ENCODE data around the gene ST3GAL2. TPM values are rescaled to one million over a fixed set of nuclear protein-coding genes. Genes with fewer than 3 reads are reported as not detected.

The ST3GAL2 gene
- total RNA-seq, 1 experiment from 2014 or later = 49.4 TPM

DNA sequence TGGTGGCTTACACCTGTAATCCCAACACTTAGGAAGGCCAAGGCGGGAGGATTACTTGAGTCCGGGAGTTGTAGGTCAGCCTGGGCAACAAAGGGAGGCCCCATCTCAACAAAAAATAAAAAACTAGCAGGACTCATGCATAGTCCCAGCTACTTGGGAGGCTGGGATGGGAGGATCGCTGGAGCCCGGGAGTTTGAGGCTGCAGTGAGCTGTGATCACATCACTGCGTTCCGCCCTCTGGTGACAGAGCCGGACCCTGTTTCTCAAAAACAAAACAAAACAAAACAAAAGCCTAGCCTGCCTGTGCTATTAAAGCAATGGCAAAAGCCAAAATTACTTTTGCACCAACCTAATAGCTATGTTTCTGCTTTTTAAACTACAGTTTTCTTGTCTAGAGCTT lies 17.0 kb upstream of the ST3GAL2 start (continued):
- TF ChIP-seq, protein P1, sequence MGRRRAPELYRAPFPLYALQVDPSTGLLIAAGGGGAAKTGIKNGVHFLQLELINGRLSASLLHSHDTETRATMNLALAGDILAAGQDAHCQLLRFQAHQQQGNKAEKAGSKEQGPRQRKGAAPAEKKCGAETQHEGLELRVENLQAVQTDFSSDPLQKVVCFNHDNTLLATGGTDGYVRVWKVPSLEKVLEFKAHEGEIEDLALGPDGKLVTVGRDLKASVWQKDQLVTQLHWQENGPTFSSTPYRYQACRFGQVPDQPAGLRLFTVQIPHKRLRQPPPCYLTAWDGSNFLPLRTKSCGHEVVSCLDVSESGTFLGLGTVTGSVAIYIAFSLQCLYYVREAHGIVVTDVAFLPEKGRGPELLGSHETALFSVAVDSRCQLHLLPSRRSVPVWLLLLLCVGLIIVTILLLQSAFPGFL (CRISPR knock-in tag; IDR thresholded peaks at IDR 0.05; ENCODE audit: borderline replicate concordance) = no peak
- TF ChIP-seq, protein P2, sequence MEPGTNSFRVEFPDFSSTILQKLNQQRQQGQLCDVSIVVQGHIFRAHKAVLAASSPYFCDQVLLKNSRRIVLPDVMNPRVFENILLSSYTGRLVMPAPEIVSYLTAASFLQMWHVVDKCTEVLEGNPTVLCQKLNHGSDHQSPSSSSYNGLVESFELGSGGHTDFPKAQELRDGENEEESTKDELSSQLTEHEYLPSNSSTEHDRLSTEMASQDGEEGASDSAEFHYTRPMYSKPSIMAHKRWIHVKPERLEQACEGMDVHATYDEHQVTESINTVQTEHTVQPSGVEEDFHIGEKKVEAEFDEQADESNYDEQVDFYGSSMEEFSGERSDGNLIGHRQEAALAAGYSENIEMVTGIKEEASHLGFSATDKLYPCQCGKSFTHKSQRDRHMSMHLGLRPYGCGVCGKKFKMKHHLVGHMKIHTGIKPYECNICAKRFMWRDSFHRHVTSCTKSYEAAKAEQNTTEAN (CRISPR knock-in tag; IDR thresholded peaks at IDR 0.05) = no peak
- TF ChIP-seq, protein P3, sequence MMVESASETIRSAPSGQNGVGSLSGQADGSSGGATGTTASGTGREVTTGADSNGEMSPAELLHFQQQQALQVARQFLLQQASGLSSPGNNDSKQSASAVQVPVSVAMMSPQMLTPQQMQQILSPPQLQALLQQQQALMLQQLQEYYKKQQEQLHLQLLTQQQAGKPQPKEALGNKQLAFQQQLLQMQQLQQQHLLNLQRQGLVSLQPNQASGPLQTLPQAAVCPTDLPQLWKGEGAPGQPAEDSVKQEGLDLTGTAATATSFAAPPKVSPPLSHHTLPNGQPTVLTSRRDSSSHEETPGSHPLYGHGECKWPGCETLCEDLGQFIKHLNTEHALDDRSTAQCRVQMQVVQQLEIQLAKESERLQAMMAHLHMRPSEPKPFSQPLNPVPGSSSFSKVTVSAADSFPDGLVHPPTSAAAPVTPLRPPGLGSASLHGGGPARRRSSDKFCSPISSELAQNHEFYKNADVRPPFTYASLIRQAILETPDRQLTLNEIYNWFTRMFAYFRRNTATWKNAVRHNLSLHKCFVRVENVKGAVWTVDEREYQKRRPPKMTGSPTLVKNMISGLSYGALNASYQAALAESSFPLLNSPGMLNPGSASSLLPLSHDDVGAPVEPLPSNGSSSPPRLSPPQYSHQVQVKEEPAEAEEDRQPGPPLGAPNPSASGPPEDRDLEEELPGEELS (CRISPR knock-in tag; IDR thresholded peaks at IDR 0.05) = no peak

DNA sequence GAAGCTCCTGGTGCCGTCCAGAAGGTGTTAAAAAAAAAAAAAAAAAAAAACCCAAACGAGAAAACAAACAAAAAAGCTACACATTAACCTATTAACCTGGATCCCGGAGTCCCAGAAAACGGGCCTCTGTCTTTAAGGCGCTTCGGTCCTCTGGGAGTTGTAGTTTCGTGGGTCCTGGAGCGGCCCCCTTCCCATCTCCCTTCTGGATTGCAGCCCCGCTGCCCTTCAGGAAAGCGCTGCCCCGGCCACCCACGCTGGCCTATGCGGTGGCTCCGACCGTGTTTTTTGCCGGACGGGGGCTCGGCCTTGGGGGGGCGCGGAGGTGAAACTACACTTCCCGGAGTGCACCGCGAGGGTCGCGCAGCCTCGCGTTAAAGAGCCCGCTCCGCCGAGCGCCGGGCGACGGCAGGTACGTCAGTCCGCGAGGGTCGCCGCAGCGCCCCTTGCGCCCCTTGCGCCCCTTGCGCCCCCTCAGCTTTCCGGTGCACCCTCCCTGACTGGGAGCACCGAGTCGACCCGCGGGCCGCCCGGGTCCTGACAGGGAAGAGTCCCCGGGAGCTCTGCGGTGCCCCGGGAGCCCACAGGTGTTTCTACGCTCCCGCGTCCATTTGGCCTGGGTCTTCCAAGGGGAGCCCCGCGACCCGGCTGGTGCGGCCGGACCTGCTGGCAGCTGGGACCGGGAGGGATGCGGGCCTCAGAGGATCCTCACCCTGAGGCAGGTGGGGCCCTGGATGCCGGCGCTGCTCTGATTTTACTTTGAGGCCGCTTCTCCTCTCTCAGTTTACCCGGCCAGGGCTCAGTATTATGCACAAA lies 15.5 kb upstream of the ST3GAL2 start, which contains the start of gene FCSK:
TSS of gene FCSK (plus strand) at position 374 of the 813 bp plus-strand sequence. CDS start 8,596 bp downstream, outside the sequence.
- Mint-ChIP-seq H3K36me3 (no peaks in the 10 kb centered on the region), H3K4me1 (peaks cover 10% of the 10 kb centered on the region), H3K27ac (peak within 1 kb of the TSS; percentile 97), H3K27me3 (ENCODE audit: low read depth) (no peaks in the 10 kb centered on the region), H3K4me3 (peak within 1 kb of the TSS; percentile 92), H3K9me3 (peaks cover 4% of the 10 kb centered on the region)
- CTCF ChIA-PET = interaction anchor here (0.7 to 3.9 kb wide), 8 partner anchors 9 to 122 kb away, joined by 3 to 24 read pairs (median 6); no protein-coding TSS in a partner anchor
- DNase-seq (ENCODE audit: low spot score) = peak; percentile 84
- peak; percentile 94 for ATAC-seq
- POLR2A ChIA-PET = interaction anchor here (0.7 to 2.2 kb wide), 7 partner anchors 15 to 165 kb away, joined by 3 to 17 read pairs (median 4); partner anchors contain the start of genes AARS1, DDX19A and ST3GAL2
- TF ChIP-seq ZNF317 (CRISPR knock-in tag; IDR thresholded peaks at IDR 0.05; ENCODE audit: borderline replicate concordance, low read depth) (no peak), CREM (CRISPR knock-in tag; IDR thresholded peaks at IDR 0.05) (peak; percentile 63), GABPB1 (CRISPR knock-in tag; IDR thresholded peaks at IDR 0.05) (peak; percentile 42; the same call in 1 of the 2 replicates), ZNF121 (CRISPR knock-in tag; IDR thresholded peaks at IDR 0.05) (no peak), KAT7 (CRISPR knock-in tag; IDR thresholded peaks at IDR 0.05; ENCODE audit: borderline replicate concordance) (peak; percentile 64; the same call in 1 of the 2 replicates), ZNF671 (CRISPR knock-in tag; IDR thresholded peaks at IDR 0.05) (no peak), ZNF232 (CRISPR knock-in tag; IDR thresholded peaks at IDR 0.05) (no peak), EMX1 (CRISPR knock-in tag; IDR thresholded peaks at IDR 0.05) (no peak), TEAD1 (CRISPR knock-in tag; IDR thresholded peaks at IDR 0.05) (0 out of 2 replicates have a peak, but pooled peaks have one; percentile 15), ATF1 (CRISPR knock-in tag; IDR thresholded peaks at IDR 0.05) (no peak), SP1 (CRISPR knock-in tag; conservative IDR thresholded peaks at IDR 0.05) (no peak), ZNF263 (CRISPR knock-in tag; IDR thresholded peaks at IDR 0.05; ENCODE audit: low read depth) (peak; percentile 71; the same call in 1 of the 2 replicates), FOXP1 (CRISPR knock-in tag; IDR thresholded peaks at IDR 0.05; ENCODE audit: borderline replicate concordance) (peak; percentile 53; the same call in 1 of the 2 replicates), ETV6 (CRISPR knock-in tag; IDR thresholded peaks at IDR 0.05) (peak; percentile 48; the same call in 1 of the 2 replicates), JAZF1 (CRISPR knock-in tag; IDR thresholded peaks at IDR 0.05) (no peak), FOXK1 (CRISPR knock-in tag; IDR thresholded peaks at IDR 0.05) (0 out of 2 replicates have a peak, but pooled peaks have one; percentile 41), HMGA2 (CRISPR knock-in tag; IDR thresholded peaks at IDR 0.05) (no peak)
- TF ChIP-seq, protein P4, sequence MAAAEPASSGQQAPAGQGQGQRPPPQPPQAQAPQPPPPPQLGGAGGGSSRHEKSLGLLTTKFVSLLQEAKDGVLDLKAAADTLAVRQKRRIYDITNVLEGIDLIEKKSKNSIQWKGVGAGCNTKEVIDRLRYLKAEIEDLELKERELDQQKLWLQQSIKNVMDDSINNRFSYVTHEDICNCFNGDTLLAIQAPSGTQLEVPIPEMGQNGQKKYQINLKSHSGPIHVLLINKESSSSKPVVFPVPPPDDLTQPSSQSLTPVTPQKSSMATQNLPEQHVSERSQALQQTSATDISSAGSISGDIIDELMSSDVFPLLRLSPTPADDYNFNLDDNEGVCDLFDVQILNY (CRISPR knock-in tag; IDR thresholded peaks at IDR 0.05) = peak; percentile 60; the same call in 1 of the 2 replicates
- TF ChIP-seq, protein P2 (CRISPR knock-in tag; IDR thresholded peaks at IDR 0.05) = no peak
- TF ChIP-seq, protein P3 (CRISPR knock-in tag; IDR thresholded peaks at IDR 0.05) = 0 out of 2 replicates have a peak, but pooled peaks have one; percentile 38
- TF ChIP-seq, protein P5, sequence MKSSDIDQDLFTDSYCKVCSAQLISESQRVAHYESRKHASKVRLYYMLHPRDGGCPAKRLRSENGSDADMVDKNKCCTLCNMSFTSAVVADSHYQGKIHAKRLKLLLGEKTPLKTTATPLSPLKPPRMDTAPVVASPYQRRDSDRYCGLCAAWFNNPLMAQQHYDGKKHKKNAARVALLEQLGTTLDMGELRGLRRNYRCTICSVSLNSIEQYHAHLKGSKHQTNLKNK (CRISPR knock-in tag; IDR thresholded peaks at IDR 0.05) = no peak
- TF ChIP-seq, protein P6, sequence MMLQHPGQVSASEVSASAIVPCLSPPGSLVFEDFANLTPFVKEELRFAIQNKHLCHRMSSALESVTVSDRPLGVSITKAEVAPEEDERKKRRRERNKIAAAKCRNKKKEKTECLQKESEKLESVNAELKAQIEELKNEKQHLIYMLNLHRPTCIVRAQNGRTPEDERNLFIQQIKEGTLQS (CRISPR knock-in tag; conservative IDR thresholded peaks at IDR 0.05) = no peak
- TF ChIP-seq, protein P7, sequence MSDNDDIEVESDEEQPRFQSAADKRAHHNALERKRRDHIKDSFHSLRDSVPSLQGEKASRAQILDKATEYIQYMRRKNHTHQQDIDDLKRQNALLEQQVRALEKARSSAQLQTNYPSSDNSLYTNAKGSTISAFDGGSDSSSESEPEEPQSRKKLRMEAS (CRISPR knock-in tag; IDR thresholded peaks at IDR 0.05) = peak; percentile 48; the same call in 1 of the 2 replicates

Measured in WTC11 (cell line).